HepG2 (cell line): ENCODE data around the gene QKI. TPM values are rescaled to one million over a fixed set of nuclear protein-coding genes. Genes with fewer than 3 reads are reported as not detected.

Source experiments
- BCL6 ChIP-seq: IDR thresholded peaks from 2 replicates; pipeline ENCODE4 v1.6.1; 2016; ENCODE audit warnings: missing genetic modification reagents, missing compliant biosample characterization
- GABPA ChIP-seq, 2 experiments: IDR thresholded peaks; 2 replicates each; pipeline ENCODE4 v1.6.1; 2011 to 2016; ENCODE audit warnings: low read depth in 2 of 2, low read length in 1 of 2, missing biosample characterization in 1 of 2, missing genetic modification characterization in 1 of 2
- ISX ChIP-seq: sonication (generic); formaldehyde crosslinking; conservative IDR thresholded peaks from 2 replicates; pipeline ENCODE4 v1.5.0; 2020; ENCODE audit warnings: missing genetic modification reagents
- KAT7 ChIP-seq: IDR thresholded peaks from 2 replicates; pipeline ENCODE4 v1.6.1; 2018; ENCODE audit warnings: borderline replicate concordance, missing compliant biosample characterization
- KAT8 ChIP-seq: IDR thresholded peaks from 2 replicates; pipeline ENCODE4 v1.6.1; 2016; ENCODE audit warnings: missing genetic modification reagents, missing compliant biosample characterization
- PPARG ChIP-seq: conservative IDR thresholded peaks from 2 replicates; pipeline ENCODE4 v1.6.1; 2016; ENCODE audit warnings: missing biosample characterization, missing genetic modification reagents
- SP2 ChIP-seq: sonication (generic); formaldehyde crosslinking; IDR thresholded peaks from 2 replicates; pipeline ENCODE4 v1.5.1; 2020; ENCODE audit warnings: mild to moderate bottlenecking, missing genetic modification reagents
- TARDBP ChIP-seq: sonication (generic); formaldehyde crosslinking; IDR thresholded peaks from 2 replicates; pipeline ENCODE4 v1.8.0; 2022; ENCODE audit warnings: mild to moderate bottlenecking, missing genetic modification reagents
- TRIM22 ChIP-seq: fragments of 450-650 bp; IDR thresholded peaks from 2 replicates; pipeline ENCODE4 v1.6.1; 2017
- ZFP36 ChIP-seq: fragments of 150-350 bp; IDR thresholded peaks from 2 replicates; pipeline ENCODE4 v1.6.1; 2018; ENCODE audit warnings: borderline replicate concordance, low read length, low read depth; ENCODE audit not compliant: partially characterized antibody
- ZNF614 ChIP-seq: IDR thresholded peaks from 2 replicates; pipeline ENCODE4 v1.6.1; 2018; ENCODE audit warnings: missing biosample characterization, missing genetic modification reagents, inconsistent platforms, borderline replicate concordance
- ZNF891 ChIP-seq: sonication (generic); formaldehyde crosslinking; IDR thresholded peaks from 2 replicates; pipeline ENCODE4 v1.5.0; 2020; ENCODE audit warnings: mild to moderate bottlenecking, missing genetic modification reagents
- polyA plus RNA-seq, 8 experiments: library from polyadenylated mRNA; depleted of rRNA in 3 of 8; stranded (reverse) in 7 of 8; unstranded in 1 of 8; fragments of >200 nt; fragmentation: Illumina TruSeq in 4 of 8; extraction: Trizol in 4 of 8; gene quantifications; 2 replicates each; pipeline versions ENCODE4 v1.2.1 to v1.2.3, GENCODE V29; 2011 to 2016; ENCODE audit warnings: low read depth in 4 of 8, missing spikeins in 1 of 8, mixed read lengths in 1 of 8; ENCODE audit not compliant: insufficient read depth in 1 of 8
- total RNA-seq, 5 experiments: library from RNA; depleted of rRNA; stranded (reverse); fragments of >200 nt; fragmentation: Illumina TruSeq; extraction: Trizol; gene quantifications; 2 replicates each; pipeline ENCODE4 v1.2.3, GENCODE V29; 2016; ENCODE audit warnings: low read depth in 1 of 5
- TF ChIP-seq, protein P1 (sequence below): sonication (generic); formaldehyde crosslinking; IDR thresholded peaks from 2 replicates; pipeline ENCODE4 v1.4.0; 2020; ENCODE audit warnings: missing genetic modification reagents
- TF ChIP-seq, protein P2 (sequence below): sonication (generic); formaldehyde crosslinking; conservative IDR thresholded peaks from 2 replicates; pipeline ENCODE4 v1.8.0; 2022; ENCODE audit warnings: mild to moderate bottlenecking, moderate library complexity, missing genetic modification reagents
- TF ChIP-seq, protein P3 (sequence below): IDR thresholded peaks from 2 replicates; pipeline ENCODE4 v1.4.0; 2020; ENCODE audit warnings: mild to moderate bottlenecking, missing genetic modification reagents
- TF ChIP-seq, protein P4 (sequence below), 2 experiments: sonication (generic) in 1 of 2; formaldehyde crosslinking in 1 of 2; IDR thresholded peaks; 2 replicates each; pipeline versions ENCODE4 v1.4.0 to v1.6.1; 2016 to 2020; ENCODE audit warnings: borderline replicate concordance in 1 of 2, low read depth in 1 of 2, mild to moderate bottlenecking in 1 of 2, missing genetic modification reagents in 1 of 2

The QKI gene
- total and polyA plus RNA-seq, 2 of the 13 experiments (the other 11 are each of a cell fraction or from before 2014, with no cell fraction given) = 136 to 137 TPM

DNA sequence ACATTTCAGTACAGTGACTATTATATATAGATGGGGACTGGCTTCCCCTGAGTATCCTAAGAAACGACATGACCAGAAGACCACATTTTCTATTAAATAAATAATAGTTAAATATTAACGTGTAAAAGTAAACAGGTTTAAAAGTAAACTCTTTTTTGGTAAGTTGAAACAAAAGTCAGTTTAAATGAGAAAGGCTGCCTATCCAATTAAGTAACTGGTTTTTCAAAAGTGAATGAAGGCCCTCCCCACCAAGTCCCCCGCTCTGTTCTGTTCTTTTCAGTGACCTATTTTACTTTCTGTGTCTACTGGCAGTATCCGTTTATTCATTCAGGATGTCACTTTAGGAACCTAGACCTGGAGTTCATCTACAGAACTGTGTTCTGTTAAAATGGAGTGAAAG lies 32.0 kb downstream of the QKI start (continued):
- TF ChIP-seq BCL6 = no peak
- TF ChIP-seq TARDBP (CRISPR knock-in tag) = no peak
- no peak for TF ChIP-seq KAT8 (CRISPR knock-in tag)
- 0 out of 2 replicates have a peak, but pooled peaks have one; percentile 34 for TF ChIP-seq SP2 (CRISPR knock-in tag)
- TF ChIP-seq ZFP36 = no peak
- TF ChIP-seq ZNF614 (CRISPR knock-in tag) = no peak
- no peak for TF ChIP-seq TRIM22
- no peak for TF ChIP-seq ZNF891 (CRISPR knock-in tag)
- TF ChIP-seq KAT7 = no peak
- TF ChIP-seq, protein P1, sequence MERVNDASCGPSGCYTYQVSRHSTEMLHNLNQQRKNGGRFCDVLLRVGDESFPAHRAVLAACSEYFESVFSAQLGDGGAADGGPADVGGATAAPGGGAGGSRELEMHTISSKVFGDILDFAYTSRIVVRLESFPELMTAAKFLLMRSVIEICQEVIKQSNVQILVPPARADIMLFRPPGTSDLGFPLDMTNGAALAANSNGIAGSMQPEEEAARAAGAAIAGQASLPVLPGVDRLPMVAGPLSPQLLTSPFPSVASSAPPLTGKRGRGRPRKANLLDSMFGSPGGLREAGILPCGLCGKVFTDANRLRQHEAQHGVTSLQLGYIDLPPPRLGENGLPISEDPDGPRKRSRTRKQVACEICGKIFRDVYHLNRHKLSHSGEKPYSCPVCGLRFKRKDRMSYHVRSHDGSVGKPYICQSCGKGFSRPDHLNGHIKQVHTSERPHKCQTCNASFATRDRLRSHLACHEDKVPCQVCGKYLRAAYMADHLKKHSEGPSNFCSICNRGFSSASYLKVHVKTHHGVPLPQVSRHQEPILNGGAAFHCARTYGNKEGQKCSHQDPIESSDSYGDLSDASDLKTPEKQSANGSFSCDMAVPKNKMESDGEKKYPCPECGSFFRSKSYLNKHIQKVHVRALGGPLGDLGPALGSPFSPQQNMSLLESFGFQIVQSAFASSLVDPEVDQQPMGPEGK (CRISPR knock-in tag) = peak; percentile 42; the same call in 1 of the 2 replicates
- no peak for TF ChIP-seq GABPA (IDR thresholded peaks at IDR 0.05; ENCODE audit: low read depth, low read length)
- 0 out of 2 replicates have a peak, but pooled peaks have one; percentile 18 for TF ChIP-seq GABPA (CRISPR knock-in tag; IDR thresholded peaks at IDR 0.05; ENCODE audit: low read depth)
- TF ChIP-seq, protein P2, sequence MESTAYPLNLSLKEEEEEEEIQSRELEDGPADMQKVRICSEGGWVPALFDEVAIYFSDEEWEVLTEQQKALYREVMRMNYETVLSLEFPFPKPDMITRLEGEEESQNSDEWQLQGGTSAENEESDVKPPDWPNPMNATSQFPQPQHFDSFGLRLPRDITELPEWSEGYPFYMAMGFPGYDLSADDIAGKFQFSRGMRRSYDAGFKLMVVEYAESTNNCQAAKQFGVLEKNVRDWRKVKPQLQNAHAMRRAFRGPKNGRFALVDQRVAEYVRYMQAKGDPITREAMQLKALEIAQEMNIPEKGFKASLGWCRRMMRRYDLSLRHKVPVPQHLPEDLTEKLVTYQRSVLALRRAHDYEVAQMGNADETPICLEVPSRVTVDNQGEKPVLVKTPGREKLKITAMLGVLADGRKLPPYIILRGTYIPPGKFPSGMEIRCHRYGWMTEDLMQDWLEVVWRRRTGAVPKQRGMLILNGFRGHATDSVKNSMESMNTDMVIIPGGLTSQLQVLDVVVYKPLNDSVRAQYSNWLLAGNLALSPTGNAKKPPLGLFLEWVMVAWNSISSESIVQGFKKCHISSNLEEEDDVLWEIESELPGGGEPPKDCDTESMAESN (CRISPR knock-in tag) = no peak
- TF ChIP-seq, protein P3, sequence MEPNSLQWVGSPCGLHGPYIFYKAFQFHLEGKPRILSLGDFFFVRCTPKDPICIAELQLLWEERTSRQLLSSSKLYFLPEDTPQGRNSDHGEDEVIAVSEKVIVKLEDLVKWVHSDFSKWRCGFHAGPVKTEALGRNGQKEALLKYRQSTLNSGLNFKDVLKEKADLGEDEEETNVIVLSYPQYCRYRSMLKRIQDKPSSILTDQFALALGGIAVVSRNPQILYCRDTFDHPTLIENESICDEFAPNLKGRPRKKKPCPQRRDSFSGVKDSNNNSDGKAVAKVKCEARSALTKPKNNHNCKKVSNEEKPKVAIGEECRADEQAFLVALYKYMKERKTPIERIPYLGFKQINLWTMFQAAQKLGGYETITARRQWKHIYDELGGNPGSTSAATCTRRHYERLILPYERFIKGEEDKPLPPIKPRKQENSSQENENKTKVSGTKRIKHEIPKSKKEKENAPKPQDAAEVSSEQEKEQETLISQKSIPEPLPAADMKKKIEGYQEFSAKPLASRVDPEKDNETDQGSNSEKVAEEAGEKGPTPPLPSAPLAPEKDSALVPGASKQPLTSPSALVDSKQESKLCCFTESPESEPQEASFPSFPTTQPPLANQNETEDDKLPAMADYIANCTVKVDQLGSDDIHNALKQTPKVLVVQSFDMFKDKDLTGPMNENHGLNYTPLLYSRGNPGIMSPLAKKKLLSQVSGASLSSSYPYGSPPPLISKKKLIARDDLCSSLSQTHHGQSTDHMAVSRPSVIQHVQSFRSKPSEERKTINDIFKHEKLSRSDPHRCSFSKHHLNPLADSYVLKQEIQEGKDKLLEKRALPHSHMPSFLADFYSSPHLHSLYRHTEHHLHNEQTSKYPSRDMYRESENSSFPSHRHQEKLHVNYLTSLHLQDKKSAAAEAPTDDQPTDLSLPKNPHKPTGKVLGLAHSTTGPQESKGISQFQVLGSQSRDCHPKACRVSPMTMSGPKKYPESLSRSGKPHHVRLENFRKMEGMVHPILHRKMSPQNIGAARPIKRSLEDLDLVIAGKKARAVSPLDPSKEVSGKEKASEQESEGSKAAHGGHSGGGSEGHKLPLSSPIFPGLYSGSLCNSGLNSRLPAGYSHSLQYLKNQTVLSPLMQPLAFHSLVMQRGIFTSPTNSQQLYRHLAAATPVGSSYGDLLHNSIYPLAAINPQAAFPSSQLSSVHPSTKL (CRISPR knock-in tag) = peak; percentile 40; the same call in 1 of the 2 replicates
- TF ChIP-seq PPARG = 0 out of 2 replicates have a peak, but pooled peaks have one; percentile 5
- no peak for TF ChIP-seq ISX
- TF ChIP-seq, protein P4, sequence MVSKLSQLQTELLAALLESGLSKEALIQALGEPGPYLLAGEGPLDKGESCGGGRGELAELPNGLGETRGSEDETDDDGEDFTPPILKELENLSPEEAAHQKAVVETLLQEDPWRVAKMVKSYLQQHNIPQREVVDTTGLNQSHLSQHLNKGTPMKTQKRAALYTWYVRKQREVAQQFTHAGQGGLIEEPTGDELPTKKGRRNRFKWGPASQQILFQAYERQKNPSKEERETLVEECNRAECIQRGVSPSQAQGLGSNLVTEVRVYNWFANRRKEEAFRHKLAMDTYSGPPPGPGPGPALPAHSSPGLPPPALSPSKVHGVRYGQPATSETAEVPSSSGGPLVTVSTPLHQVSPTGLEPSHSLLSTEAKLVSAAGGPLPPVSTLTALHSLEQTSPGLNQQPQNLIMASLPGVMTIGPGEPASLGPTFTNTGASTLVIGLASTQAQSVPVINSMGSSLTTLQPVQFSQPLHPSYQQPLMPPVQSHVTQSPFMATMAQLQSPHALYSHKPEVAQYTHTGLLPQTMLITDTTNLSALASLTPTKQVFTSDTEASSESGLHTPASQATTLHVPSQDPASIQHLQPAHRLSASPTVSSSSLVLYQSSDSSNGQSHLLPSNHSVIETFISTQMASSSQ (IDR thresholded peaks at IDR 0.05; ENCODE audit: low read depth) = peak; percentile 83
- TF ChIP-seq, protein P4 (CRISPR knock-in tag; IDR thresholded peaks at IDR 0.05; ENCODE audit: borderline replicate concordance) = peak; percentile 61; the same call in 1 of the 2 replicates
